GF-D8 (cell line): ENCODE data around the gene IMPG2.

ENCODE experiments used
- DNase-seq: peaks from one replicate; lab custom pipeline; 2025; lab: John Stamatoyannopoulos, UW

The IMPG2 gene

DNA sequence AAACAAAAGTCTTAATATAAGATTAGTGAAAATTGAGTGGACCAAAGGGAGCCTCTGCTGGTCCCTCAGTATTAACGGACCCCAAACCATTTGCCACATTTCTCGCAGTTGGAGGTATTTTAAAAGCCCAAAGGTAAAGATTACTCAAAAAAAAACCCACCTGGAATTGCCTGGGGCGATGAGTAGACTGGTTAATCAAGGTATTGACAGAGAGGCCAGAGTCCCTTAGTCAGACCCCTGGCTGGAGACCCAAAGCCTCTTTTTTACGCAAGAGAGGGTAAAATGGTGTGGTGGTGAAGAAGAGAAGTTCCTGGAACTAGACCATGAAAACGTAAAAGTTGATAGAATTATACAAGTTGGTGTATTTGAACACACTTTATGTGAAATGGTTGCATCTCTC, 137.2 kb downstream of the IMPG2 start:
- no peak for DNase-seq

- no peak for DNase-seq
These were observed 137.6 kb downstream of the IMPG2 start for GRCh38 chr3:101182734-101183133.

GRCh38 chr3:101181801-101182200, 138.6 kb downstream of the IMPG2 start:
- DNase-seq: no peak

DNA sequence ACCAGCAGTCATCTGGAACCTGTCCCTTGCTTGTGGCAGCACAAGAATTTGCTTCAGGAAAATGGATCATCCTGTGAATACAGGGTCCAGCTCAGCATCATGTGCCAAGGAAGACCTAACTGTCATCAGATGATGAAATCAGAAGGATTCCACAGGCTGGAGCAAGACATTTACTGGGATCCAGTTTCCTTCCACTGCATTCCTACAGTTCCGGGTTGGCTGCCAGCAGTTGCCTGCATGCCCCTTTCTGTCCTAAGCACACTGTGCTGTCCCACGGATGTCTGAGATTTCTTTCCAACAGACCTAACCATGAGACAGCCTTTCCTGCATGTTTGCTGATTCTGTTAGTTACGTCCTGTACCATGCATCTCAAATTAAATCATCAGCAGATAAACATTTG, 140.7 kb downstream of the IMPG2 start:
- no peak for DNase-seq

GRCh38 chr3:101177577-101177976, 142.8 kb downstream of the IMPG2 start:
- DNase-seq: no peak
